Trophoblast cell (in vitro differentiated cells and primary cell): Measurements from ENCODE around the gene OR10K2.
"Not testable (repeated sequence)": the region's sequence is repeated elsewhere in the genome, so short reads cannot be mapped to it uniquely, and the experiment has no call there.

ENCODE experiments used
- DNase-seq, 2 donors: peaks; one replicate each; pipeline ENCODE4 v3.0.0-alpha.2; 2016
- H2AFZ ChIP-seq: 2 replicates; pipeline ENCODE4 v1.6.1; 2013; ENCODE audit warnings: low read length, moderate library complexity, mild to moderate bottlenecking; ENCODE audit not compliant: insufficient read depth, poor library complexity
- H2AK5ac ChIP-seq: 2 replicates; pipeline ENCODE4 v1.6.1; 2013; ENCODE audit warnings: mild to moderate bottlenecking, low read length
- H2BK120ac ChIP-seq: 2 replicates; pipeline ENCODE4 v1.6.1; 2013; ENCODE audit warnings: low read length, mild to moderate bottlenecking, moderate library complexity; ENCODE audit not compliant: insufficient read depth, poor library complexity
- H2BK12ac ChIP-seq: 2 replicates; pipeline ENCODE4 v1.6.1; 2013; ENCODE audit warnings: mild to moderate bottlenecking, low read length, moderate library complexity
- H2BK5ac ChIP-seq: 2 replicates; pipeline ENCODE4 v1.6.1; 2013; ENCODE audit warnings: low read length, low read depth, moderate library complexity, mild to moderate bottlenecking; ENCODE audit not compliant: poor library complexity
- H3K14ac ChIP-seq: 2 replicates; pipeline ENCODE4 v1.6.1; 2013; ENCODE audit warnings: mild to moderate bottlenecking, low read length
- H3K18ac ChIP-seq: 2 replicates; pipeline ENCODE4 v1.6.1; 2013; ENCODE audit warnings: mild to moderate bottlenecking, low read length
- H3K23ac ChIP-seq: 2 replicates; pipeline ENCODE4 v1.6.1; 2013; ENCODE audit warnings: low read length
- H3K27ac ChIP-seq: 2 replicates; pipeline ENCODE4 v1.5.1; 2013; ENCODE audit warnings: low read depth, mild to moderate bottlenecking, inconsistent platforms, low read length, moderate library complexity
- H3K27me3 ChIP-seq: 2 replicates; pipeline ENCODE4 v1.6.1; 2013; ENCODE audit warnings: inconsistent platforms, mild to moderate bottlenecking, low read length, moderate library complexity; ENCODE audit not compliant: insufficient read depth
- H3K36me3 ChIP-seq, 2 experiments: 1 replicate in 1 of 2; 2 replicates in 1 of 2; pipeline ENCODE4 v1.6.1; 2013; ENCODE audit warnings: low read length in 2 of 2, mild to moderate bottlenecking in 2 of 2, moderate library complexity in 1 of 2; ENCODE audit not compliant: insufficient read depth in 2 of 2, control insufficient read depth in 1 of 2
- H3K4ac ChIP-seq: 2 replicates; pipeline ENCODE4 v1.6.1; 2013; ENCODE audit warnings: low read depth, mild to moderate bottlenecking, low read length, moderate library complexity
- H3K4me1 ChIP-seq, 2 experiments: 1 replicate in 1 of 2; 2 replicates in 1 of 2; pipeline ENCODE4 v1.6.1; 2013; ENCODE audit warnings: low read length in 2 of 2, mild to moderate bottlenecking in 2 of 2, moderate library complexity in 1 of 2; ENCODE audit not compliant: insufficient read depth in 2 of 2, control insufficient read depth in 1 of 2
- H3K4me2 ChIP-seq: 2 replicates; pipeline ENCODE4 v1.6.1; 2013; ENCODE audit warnings: inconsistent platforms, mild to moderate bottlenecking, low read length, moderate library complexity
- H3K4me3 ChIP-seq: 2 replicates; pipeline ENCODE4 v1.5.1; 2013; ENCODE audit warnings: mild to moderate bottlenecking, low read depth, low read length, inconsistent platforms
- H3K79me1 ChIP-seq: one replicate; pipeline ENCODE4 v1.6.1; 2013; ENCODE audit warnings: low read length
- H3K79me2 ChIP-seq: 2 replicates; pipeline ENCODE4 v1.6.1; 2013; ENCODE audit warnings: low read length, mild to moderate bottlenecking; ENCODE audit not compliant: control insufficient read depth, insufficient read depth, poor library complexity
- H3K9ac ChIP-seq: 2 replicates; pipeline ENCODE4 v1.6.1; 2013; ENCODE audit warnings: mild to moderate bottlenecking, low read length
- H3K9me3 ChIP-seq: 2 replicates; pipeline ENCODE4 v1.6.1; 2013; ENCODE audit warnings: low read depth, mild to moderate bottlenecking, control low read depth, inconsistent platforms, low read length; ENCODE audit not compliant: insufficient read depth
- H4K12ac ChIP-seq: 2 replicates; pipeline ENCODE4 v1.6.1; 2013; ENCODE audit warnings: low read depth, mild to moderate bottlenecking, low read length, moderate library complexity
- H4K8ac ChIP-seq: 2 replicates; pipeline ENCODE4 v1.6.1; 2013; ENCODE audit warnings: low read depth, mild to moderate bottlenecking, low read length, moderate library complexity
- H4K91ac ChIP-seq: one replicate; pipeline ENCODE4 v1.6.1; 2013; ENCODE audit warnings: low read depth, mild to moderate bottlenecking, low read length, moderate library complexity
- WGBS: extraction: QIAGEN DNeasy Blood & Tissue Kit; methylation state at CpG from one replicate; pipeline ENCODE4 v1.1.7; 2013; ENCODE audit warnings: missing lambda C conversion rate; ENCODE audit not compliant: insufficient read length, insufficient coverage; ENCODE audit errors: extremely low coverage; 5-methylcytosine and 5-hydroxymethylcytosine counted together

The OR10K2 gene

DNA sequence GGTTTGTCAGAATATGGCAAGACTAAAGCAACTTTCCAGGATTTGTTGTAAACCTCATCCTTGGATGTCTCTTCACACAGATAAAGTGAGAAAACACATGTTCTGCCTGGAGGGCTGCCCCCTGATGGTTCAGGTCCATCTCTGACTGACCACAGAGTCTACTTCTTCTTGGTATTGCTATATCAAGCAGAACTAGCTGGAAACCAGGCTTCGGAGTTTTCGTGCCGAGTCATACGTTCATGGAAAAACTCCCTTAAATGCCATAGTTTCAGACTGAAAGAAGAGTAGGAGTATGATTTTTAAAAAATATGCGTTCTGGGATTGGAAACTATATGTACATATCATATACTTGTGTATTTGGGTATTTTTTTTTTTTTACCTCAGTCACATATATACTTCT, 32.6 kb downstream of the OR10K2 start:
- no peak overlapping the region for H2BK120ac ChIP-seq
- H4K12ac ChIP-seq, result no peak overlapping the region
- WGBS, result no CpG with 5 or more reads among the region's 5 CpGs
- H2BK12ac ChIP-seq, result no peak overlapping the region
- H4K91ac ChIP-seq, result no peak overlapping the region
- H3K36me3 ChIP-seq, result no peaks in the 10 kb centered on the region
- H3K4ac ChIP-seq, result no peak overlapping the region
- no peak overlapping the region for H3K14ac ChIP-seq
- H3K9ac ChIP-seq, result no peak overlapping the region
- no peaks in the 10 kb centered on the region for H3K27me3 ChIP-seq
- no peaks in the 10 kb centered on the region for H3K79me1 ChIP-seq
- DNase-seq, result peak in 1 of 2 donors; percentile 1
- H3K9me3 ChIP-seq, result no peaks in the 10 kb centered on the region
- H2AFZ ChIP-seq, result no peak overlapping the region
- H4K8ac ChIP-seq, result no peak overlapping the region
- no peak overlapping the region for H3K18ac ChIP-seq
- H3K4me3 ChIP-seq, result no peak overlapping the region
- H3K23ac ChIP-seq, result no peak overlapping the region
- no peak overlapping the region for H3K4me2 ChIP-seq
- H2AK5ac ChIP-seq, result no peak overlapping the region
- no peaks in the 10 kb centered on the region for H3K4me1 ChIP-seq
- H2BK5ac ChIP-seq, result no peak overlapping the region
- no peak overlapping the region for H3K27ac ChIP-seq
- no peaks in the 10 kb centered on the region for H3K79me2 ChIP-seq

- H3K4ac ChIP-seq, result no peak overlapping the region
- no peak overlapping the region for H2AK5ac ChIP-seq
- H4K91ac ChIP-seq, result no peak overlapping the region
- H2BK5ac ChIP-seq, result no peak overlapping the region
- DNase-seq, result no peak
- H3K14ac ChIP-seq, result no peak overlapping the region
- H3K4me1 ChIP-seq, result no peaks in the 10 kb centered on the region
- H3K36me3 ChIP-seq, result no peaks in the 10 kb centered on the region
- H2AFZ ChIP-seq, result no peak overlapping the region
- no peak overlapping the region for H3K23ac ChIP-seq
- no peak overlapping the region for H2BK120ac ChIP-seq
- H3K79me1 ChIP-seq, result no peaks in the 10 kb centered on the region
- no peak overlapping the region for H4K12ac ChIP-seq
- no peaks in the 10 kb centered on the region for H3K9me3 ChIP-seq
- no peak overlapping the region for H3K27ac ChIP-seq
- no peak overlapping the region for H3K4me3 ChIP-seq
- no peak overlapping the region for H4K8ac ChIP-seq
- no peak overlapping the region for H3K9ac ChIP-seq
- no peak overlapping the region for H3K4me2 ChIP-seq
- no peak overlapping the region for H3K18ac ChIP-seq
- H3K27me3 ChIP-seq, result no peaks in the 10 kb centered on the region
- no peaks in the 10 kb centered on the region for H3K79me2 ChIP-seq
- H2BK12ac ChIP-seq, result no peak overlapping the region
Measured at GRCh38 chr1:158391099-158391498, 34.9 kb downstream of the OR10K2 start.

DNA sequence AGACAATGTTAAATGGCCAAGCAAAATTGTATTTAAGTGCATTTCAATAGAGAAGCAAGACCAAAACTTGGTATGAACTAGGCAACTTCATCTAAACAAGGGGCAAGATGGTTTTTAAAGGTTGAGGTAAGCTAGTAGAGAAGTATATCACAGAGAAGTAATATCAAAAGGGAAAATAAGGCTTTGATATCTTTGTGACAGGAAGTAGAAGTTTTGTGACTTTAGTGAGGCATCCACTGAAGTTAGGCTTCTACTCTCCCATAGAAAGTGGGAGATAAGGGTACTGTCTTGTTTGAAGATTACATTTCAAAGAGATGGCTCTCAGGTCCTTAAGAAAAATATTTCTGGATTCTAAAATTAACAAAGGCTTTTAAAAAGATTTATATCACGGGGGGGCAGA, 35.7 kb downstream of the OR10K2 start:
- no peak for DNase-seq
- H3K79me2 ChIP-seq, result no peaks in the 10 kb centered on the region
- H4K12ac ChIP-seq, result no peak overlapping the region
- H3K9me3 ChIP-seq, result no peaks in the 10 kb centered on the region
- H4K8ac ChIP-seq, result no peak overlapping the region
- no peak overlapping the region for H3K27ac ChIP-seq
- no peaks in the 10 kb centered on the region for H3K4me1 ChIP-seq
- no peak overlapping the region for H2BK12ac ChIP-seq
- H2BK5ac ChIP-seq, result no peak overlapping the region
- H3K27me3 ChIP-seq, result no peaks in the 10 kb centered on the region
- H3K79me1 ChIP-seq, result no peaks in the 10 kb centered on the region
- H2AK5ac ChIP-seq, result no peak overlapping the region
- no peak overlapping the region for H3K4me3 ChIP-seq
- no peak overlapping the region for H2AFZ ChIP-seq
- H3K9ac ChIP-seq, result no peak overlapping the region
- no peak overlapping the region for H3K4ac ChIP-seq
- H2BK120ac ChIP-seq, result no peak overlapping the region
- no peak overlapping the region for H3K14ac ChIP-seq
- no peak overlapping the region for H4K91ac ChIP-seq
- H3K23ac ChIP-seq, result no peak overlapping the region
- H3K18ac ChIP-seq, result no peak overlapping the region
- no peaks in the 10 kb centered on the region for H3K36me3 ChIP-seq
- WGBS, result no CpG with 5 or more reads among the region's 1 CpG
- H3K4me2 ChIP-seq, result no peak overlapping the region

GRCh38 chr1:158374860-158375259, 51.2 kb downstream of the OR10K2 start:
- H3K4me3 ChIP-seq, result no peak overlapping the region
- no peak overlapping the region for H2AFZ ChIP-seq
- no peak overlapping the region for H3K4ac ChIP-seq
- no peak overlapping the region for H4K91ac ChIP-seq
- H3K27ac ChIP-seq, result no peak overlapping the region
- DNase-seq, result no peak
- H3K4me2 ChIP-seq, result no peak overlapping the region
- H3K14ac ChIP-seq, result no peak overlapping the region
- no peak overlapping the region for H3K23ac ChIP-seq
- H3K27me3 ChIP-seq, result no peaks in the 10 kb centered on the region
- H3K36me3 ChIP-seq, result no peaks in the 10 kb centered on the region
- H3K79me1 ChIP-seq, result no peaks in the 10 kb centered on the region
- H3K9ac ChIP-seq, result no peak overlapping the region
- H2BK12ac ChIP-seq, result no peak overlapping the region
- no peak overlapping the region for H2AK5ac ChIP-seq
- no peaks in the 10 kb centered on the region for H3K9me3 ChIP-seq
- H3K4me1 ChIP-seq, result no peaks in the 10 kb centered on the region
- no CpG with 5 or more reads among the region's 1 CpG for WGBS
- H4K8ac ChIP-seq, result no peak overlapping the region
- no peak overlapping the region for H2BK5ac ChIP-seq
- H4K12ac ChIP-seq, result no peak overlapping the region
- H3K18ac ChIP-seq, result no peak overlapping the region
- no peaks in the 10 kb centered on the region for H3K79me2 ChIP-seq
- no peak overlapping the region for H2BK120ac ChIP-seq

- H3K36me3 ChIP-seq, H2AK5ac ChIP-seq, H2BK120ac ChIP-seq, H3K79me2 ChIP-seq, H3K27me3 ChIP-seq, H3K79me1 ChIP-seq, H3K4ac ChIP-seq, H2BK5ac ChIP-seq, H4K8ac ChIP-seq, H3K27ac ChIP-seq, H4K12ac ChIP-seq, H3K4me1 ChIP-seq, H3K14ac ChIP-seq, H3K9me3 ChIP-seq, H2BK12ac ChIP-seq, H2AFZ ChIP-seq, H4K91ac ChIP-seq, DNase-seq, H3K4me3 ChIP-seq, H3K9ac ChIP-seq, H3K18ac ChIP-seq, H3K23ac ChIP-seq, H3K4me2 ChIP-seq: not testable (repeated sequence)
- no CpG with 5 or more reads among the region's 25 CpGs for WGBS
Measured at GRCh38 chr1:158374101-158374500, 51.9 kb downstream of the OR10K2 start.
